OCI-LY7 (cell line): ENCODE measurements around the gene PRPF39. TPM values are rescaled to one million over a fixed set of nuclear protein-coding genes. Genes with fewer than 3 reads are reported as not detected.

Source experiments
- BruUV-seq: library from RNA; stranded (reverse); fragments of 400-500 nt; replicated peaks from 2 replicates; lab custom pipeline; 2021; lab: Mats Ljungman, UMichigan
- CTCF ChIA-PET: fragments of 300-600 bp; sonication (Branson Sonifier 250); formaldehyde crosslinking; loops from one replicate; lab custom pipeline; 2022; ENCODE audit warnings: antibody characterized with exemption; ENCODE audit not compliant: unreplicated experiment; lab: Charles Lee
- POLR2A ChIA-PET: fragments of 300-600 bp; sonication (Branson Sonifier 250); formaldehyde crosslinking; loops from one replicate; lab custom pipeline; 2022; ENCODE audit warnings: antibody characterized with exemption; lab: Charles Lee
- DNase-seq: peaks from one replicate; pipeline ENCODE4 v3.0.0-alpha.2; 2015; ENCODE audit warnings: low spot score
- H2AFZ ChIP-seq: fragments of 200-600 bp; sonication (generic), shearing (Covaris generic); 2 replicates; pipeline ENCODE4 v1.6.1; 2014; ENCODE audit warnings: mild to moderate bottlenecking, antibody characterized with exemption, low read length, moderate library complexity
- H3K27ac ChIP-seq: fragments of 200-600 bp; sonication (generic); 2 replicates; pipeline ENCODE4 v1.5.1; 2014; ENCODE audit warnings: mixed run types, low read depth, mild to moderate bottlenecking, moderate library complexity, low read length, inconsistent platforms; ENCODE audit not compliant: poor library complexity, severe bottlenecking
- H3K36me3 ChIP-seq: fragments of 200-600 bp; sonication (generic); 2 replicates; pipeline ENCODE4 v1.6.1; 2014; ENCODE audit warnings: mild to moderate bottlenecking, antibody characterized with exemption, low read length, moderate library complexity, mixed read lengths; ENCODE audit not compliant: insufficient read depth
- H3K4me1 ChIP-seq: fragments of 200-600 bp; sonication (generic); 2 replicates; pipeline ENCODE4 v1.5.1; 2014; ENCODE audit warnings: mild to moderate bottlenecking, low read length; ENCODE audit not compliant: insufficient read depth, poor library complexity, severe bottlenecking
- H3K4me2 ChIP-seq: fragments of 200-600 bp; sonication (generic); 2 replicates; pipeline ENCODE4 v1.6.1; 2014; ENCODE audit warnings: mild to moderate bottlenecking, low read length
- H3K4me3 ChIP-seq: fragments of 200-600 bp; sonication (generic); 2 replicates; pipeline ENCODE4 v1.5.1; 2014; ENCODE audit warnings: mild to moderate bottlenecking, low read depth, low read length; ENCODE audit not compliant: poor library complexity, severe bottlenecking
- H3K79me2 ChIP-seq: fragments of 200-600 bp; sonication (generic); 2 replicates; pipeline ENCODE4 v1.6.1; 2016; ENCODE audit warnings: low read depth, mild to moderate bottlenecking, low read length, moderate library complexity, mixed read lengths; ENCODE audit not compliant: insufficient read depth
- H3K9me2 ChIP-seq: fragments of 200-600 bp; sonication (generic); 2 replicates; pipeline ENCODE4 v1.6.1; 2016; ENCODE audit warnings: mild to moderate bottlenecking, low read length, mixed read lengths; ENCODE audit not compliant: insufficient read depth
- H3K9me3 ChIP-seq: fragments of 200-600 bp; sonication (generic); 2 replicates; pipeline ENCODE4 v1.6.1; 2014; ENCODE audit warnings: mild to moderate bottlenecking, mixed run types, low read length, mixed read lengths
- H4K20me1 ChIP-seq: fragments of 200-600 bp; sonication (generic); 2 replicates; pipeline ENCODE4 v1.6.1; 2014; ENCODE audit warnings: mild to moderate bottlenecking, antibody characterized with exemption, low read length, moderate library complexity, mixed read lengths; ENCODE audit not compliant: insufficient read depth
- CTCF ChIP-seq: fragments of 200-600 bp; sonication (generic); conservative IDR thresholded peaks from 2 replicates; pipeline ENCODE4 v1.5.1; 2014; ENCODE audit warnings: mild to moderate bottlenecking, antibody characterized with exemption, low read length, moderate library complexity, mixed read lengths
- EZH2phosphoT487 ChIP-seq: fragments of 200-600 bp; sonication (generic); IDR thresholded peaks from 2 replicates; pipeline ENCODE4 v1.6.1; 2018; ENCODE audit warnings: low read depth, borderline replicate concordance, mild to moderate bottlenecking, mixed run types, antibody characterized with exemption, low read length, moderate library complexity, mixed read lengths
- intact Hi-C: fragments of 100-400 bp; cut with micrococcal nuclease; formaldehyde crosslinking; loops from one replicate; pipeline ENCODE4 v1.10.0; 2022; ENCODE audit not compliant: unreplicated experiment
- total RNA-seq, 2 experiments: library from RNA; depleted of rRNA in 1 of 2; stranded (reverse); fragments of >200 nt in 1 of 2; shearing (Covaris generic) in 1 of 2; gene quantifications; 2 replicates each; pipeline ENCODE4 v1.2.3, GENCODE V29; 2014 to 2022

Gene PRPF39
- total RNA-seq, 2 experiments from 2014 or later, result 39.5 to 47.8 TPM

GRCh38 chr14:45104561-45104960, 20.6 kb downstream of the PRPF39 start:
- CTCF ChIA-PET, result no interaction called here
- BruUV-seq, result no TSS peak
- Histone ChIP-seq H3K4me2 (no peak overlapping the region), H4K20me1 (no peaks in the 10 kb centered on the region; the same call in 1 of the 2 replicates), H2AFZ (no peak overlapping the region), H3K36me3 (peaks cover 99% of the 10 kb centered on the region), H3K4me1 (no peaks in the 10 kb centered on the region), H3K4me3 (no peak overlapping the region), H3K27ac (no peak overlapping the region), H3K79me2 (no peaks in the 10 kb centered on the region), H3K9me2 (no peaks in the 10 kb centered on the region), H3K9me3 (no peaks in the 10 kb centered on the region)
- POLR2A ChIA-PET, result interaction anchor here (1.0 to 1.3 kb wide), 2 partner anchors 10 kb away, joined by 3 to 4 read pairs; no protein-coding TSS in a partner anchor
- no peak for DNase-seq
- TF ChIP-seq EZH2phosphoT487 (no peak), CTCF (no peak)
- intact Hi-C loops, result no loop called here

- H3K36me3 ChIP-seq, result peaks cover 99% of the 10 kb centered on the region
- BruUV-seq, result no TSS peak
- no peaks in the 10 kb centered on the region for H3K4me1 ChIP-seq
- H2AFZ ChIP-seq, result no peak overlapping the region
- no peak overlapping the region for H3K4me3 ChIP-seq
- CTCF ChIA-PET, result no interaction called here
- intact Hi-C loops, result no loop called here
- H4K20me1 ChIP-seq, result no peaks in the 10 kb centered on the region
- no peaks in the 10 kb centered on the region for H3K9me2 ChIP-seq
- TF ChIP-seq CTCF (no peak), EZH2phosphoT487 (no peak)
- H3K79me2 ChIP-seq, result no peaks in the 10 kb centered on the region
- no peak for DNase-seq
- POLR2A ChIA-PET, result interaction anchor here (0.6 to 1.3 kb wide), 3 partner anchors 10 to 779 kb away, joined by 3 to 5 read pairs (median 3); no protein-coding TSS in a partner anchor
- H3K9me3 ChIP-seq, result no peaks in the 10 kb centered on the region
- no peak overlapping the region for H3K4me2 ChIP-seq
- H3K27ac ChIP-seq, result no peak overlapping the region
Measured at GRCh38 chr14:45112896-45113781, 29.2 kb downstream of the PRPF39 start.

GRCh38 chr14:45114327-45114726, 30.4 kb downstream of the PRPF39 start:
- CTCF ChIA-PET, result no interaction called here
- H3K4me1 ChIP-seq, result no peaks in the 10 kb centered on the region
- POLR2A ChIA-PET, result interaction anchor here (0.6 to 1.3 kb wide), 8 partner anchors 8 to 780 kb away, joined by 3 to 7 read pairs (median 3); partner anchors contain the start of gene FKBP3
- TF ChIP-seq CTCF (no peak), EZH2phosphoT487 (no peak)
- no peaks in the 10 kb centered on the region for H3K79me2 ChIP-seq
- BruUV-seq, result no TSS peak
- H4K20me1 ChIP-seq, result no peaks in the 10 kb centered on the region
- intact Hi-C loops, result no loop called here
- no peaks in the 10 kb centered on the region for H3K9me2 ChIP-seq
- no peak overlapping the region for H3K4me3 ChIP-seq
- no peak overlapping the region for H2AFZ ChIP-seq
- peaks cover 99% of the 10 kb centered on the region for H3K36me3 ChIP-seq
- no peaks in the 10 kb centered on the region for H3K9me3 ChIP-seq
- no peak overlapping the region for H3K27ac ChIP-seq
- no peak overlapping the region for H3K4me2 ChIP-seq
- no peak for DNase-seq
